ENCODE measurements around the gene ACTN2.

ACTN2 gene

DNA sequence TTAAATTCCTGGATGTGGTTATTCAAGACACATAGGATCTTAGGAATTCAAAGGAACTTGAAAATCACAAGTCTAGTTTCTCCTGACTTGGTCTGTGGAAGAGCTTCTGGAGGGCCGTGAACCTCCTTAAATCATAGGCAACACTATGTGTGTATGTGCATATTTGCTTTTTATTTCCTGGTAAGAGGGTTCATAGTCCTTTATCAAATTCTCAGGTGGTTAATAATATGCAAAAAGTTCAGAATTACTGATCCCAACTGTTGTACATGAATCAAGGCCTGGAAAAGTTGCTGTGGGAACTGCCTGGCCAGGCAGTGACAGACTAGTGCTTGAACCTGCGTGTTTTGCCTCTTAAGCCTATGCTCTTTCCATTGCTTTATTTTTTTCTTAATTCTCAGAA lies 121.7 kb downstream of the ACTN2 start:
- Histone ChIP-seq H3K4me3 (ENCODE audit: insufficient read depth, low read length, poor library complexity, severe bottlenecking) (no peak overlapping the region), H3K36me3 (ENCODE audit: low read length) (peaks cover 22% of the 10 kb centered on the region), H3K27me3 (ENCODE audit: low read length) (no peaks in the 10 kb centered on the region), H3K27ac (ENCODE audit: low read depth, low read length) (no peak overlapping the region), H3K9me3 (ENCODE audit: insufficient read depth, low read length) (no peaks in the 10 kb centered on the region), H3K79me2 (ENCODE audit: insufficient read depth, low read length) (peaks cover 20% of the 10 kb centered on the region), H3K9ac (ENCODE audit: low read length) (no peak overlapping the region), H4K20me1 (ENCODE audit: low read depth, low read length) (no peaks in the 10 kb centered on the region), H3K4me2 (ENCODE audit: low read depth, low read length, poor library complexity, severe bottlenecking) (no peak overlapping the region), H2AFZ (ENCODE audit: low read depth, low read length, severe bottlenecking) (no peak overlapping the region), H3K9me2 (replicated peaks; ENCODE audit: insufficient read depth, low read length) (no peaks in the 10 kb centered on the region), H3F3A (ENCODE audit: insufficient read depth) (no peaks in the 10 kb centered on the region)
- TF ChIP-seq, protein P1, sequence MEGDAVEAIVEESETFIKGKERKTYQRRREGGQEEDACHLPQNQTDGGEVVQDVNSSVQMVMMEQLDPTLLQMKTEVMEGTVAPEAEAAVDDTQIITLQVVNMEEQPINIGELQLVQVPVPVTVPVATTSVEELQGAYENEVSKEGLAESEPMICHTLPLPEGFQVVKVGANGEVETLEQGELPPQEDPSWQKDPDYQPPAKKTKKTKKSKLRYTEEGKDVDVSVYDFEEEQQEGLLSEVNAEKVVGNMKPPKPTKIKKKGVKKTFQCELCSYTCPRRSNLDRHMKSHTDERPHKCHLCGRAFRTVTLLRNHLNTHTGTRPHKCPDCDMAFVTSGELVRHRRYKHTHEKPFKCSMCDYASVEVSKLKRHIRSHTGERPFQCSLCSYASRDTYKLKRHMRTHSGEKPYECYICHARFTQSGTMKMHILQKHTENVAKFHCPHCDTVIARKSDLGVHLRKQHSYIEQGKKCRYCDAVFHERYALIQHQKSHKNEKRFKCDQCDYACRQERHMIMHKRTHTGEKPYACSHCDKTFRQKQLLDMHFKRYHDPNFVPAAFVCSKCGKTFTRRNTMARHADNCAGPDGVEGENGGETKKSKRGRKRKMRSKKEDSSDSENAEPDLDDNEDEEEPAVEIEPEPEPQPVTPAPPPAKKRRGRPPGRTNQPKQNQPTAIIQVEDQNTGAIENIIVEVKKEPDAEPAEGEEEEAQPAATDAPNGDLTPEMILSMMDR (IDR thresholded peaks at IDR 0.05; ENCODE audit: insufficient read depth, low read length, poor library complexity, severe bottlenecking), result no peak
- no peak for TF ChIP-seq EZH2phosphoT487 (conservative IDR thresholded peaks at IDR 0.05; ENCODE audit: low read length)

DNA sequence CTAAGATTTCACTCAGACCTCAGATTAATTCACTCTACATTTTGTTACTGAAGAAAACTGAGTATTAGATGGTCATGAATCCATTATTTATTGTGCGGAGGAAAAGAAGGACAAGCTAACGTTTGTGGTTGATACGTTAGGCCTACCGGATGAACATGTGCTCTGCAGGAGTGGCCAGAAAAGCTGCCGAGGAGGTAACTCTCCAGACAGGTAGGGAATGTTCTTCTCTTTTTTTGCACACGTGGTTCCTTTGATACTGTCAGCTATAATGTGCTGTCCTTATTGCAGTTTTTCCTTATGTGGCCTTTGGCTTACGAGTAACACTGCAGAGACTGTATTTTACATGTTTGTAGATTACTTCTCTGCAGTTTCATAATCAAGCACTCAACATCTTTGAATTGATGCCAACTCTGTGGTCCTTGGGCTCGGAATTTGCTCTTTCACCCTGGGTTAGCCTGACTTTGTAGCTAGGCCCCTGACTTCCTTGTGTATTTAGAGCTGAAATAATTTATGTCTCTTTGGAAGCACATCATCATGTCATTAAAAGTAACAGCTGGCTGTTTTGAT lies 122.3 kb downstream of the ACTN2 start:
- H2AFZ ChIP-seq (ENCODE audit: low read depth, low read length, severe bottlenecking), result no peak overlapping the region
- peaks cover 20% of the 10 kb centered on the region for H3K36me3 ChIP-seq (ENCODE audit: low read length)
- H3K9me3 ChIP-seq (ENCODE audit: insufficient read depth, low read length), result no peaks in the 10 kb centered on the region
- TF ChIP-seq EZH2phosphoT487 (conservative IDR thresholded peaks at IDR 0.05; ENCODE audit: low read length), result no peak
- TF ChIP-seq, protein P1 (IDR thresholded peaks at IDR 0.05; ENCODE audit: insufficient read depth, low read length, poor library complexity, severe bottlenecking), result no peak
- no peaks in the 10 kb centered on the region for H3K9me2 ChIP-seq (replicated peaks; ENCODE audit: insufficient read depth, low read length)
- H3K9ac ChIP-seq (ENCODE audit: low read length), result no peak overlapping the region
- no peaks in the 10 kb centered on the region for H3F3A ChIP-seq (ENCODE audit: insufficient read depth)
- H3K4me3 ChIP-seq (ENCODE audit: insufficient read depth, low read length, poor library complexity, severe bottlenecking), result no peak overlapping the region
- H3K27me3 ChIP-seq (ENCODE audit: low read length), result no peaks in the 10 kb centered on the region
- peaks cover 14% of the 10 kb centered on the region for H3K79me2 ChIP-seq (ENCODE audit: insufficient read depth, low read length)
- no peak overlapping the region for H3K4me2 ChIP-seq (ENCODE audit: low read depth, low read length, poor library complexity, severe bottlenecking)
- no peaks in the 10 kb centered on the region for H4K20me1 ChIP-seq (ENCODE audit: low read depth, low read length)
- no peak overlapping the region for H3K27ac ChIP-seq (ENCODE audit: low read depth, low read length)

DNA sequence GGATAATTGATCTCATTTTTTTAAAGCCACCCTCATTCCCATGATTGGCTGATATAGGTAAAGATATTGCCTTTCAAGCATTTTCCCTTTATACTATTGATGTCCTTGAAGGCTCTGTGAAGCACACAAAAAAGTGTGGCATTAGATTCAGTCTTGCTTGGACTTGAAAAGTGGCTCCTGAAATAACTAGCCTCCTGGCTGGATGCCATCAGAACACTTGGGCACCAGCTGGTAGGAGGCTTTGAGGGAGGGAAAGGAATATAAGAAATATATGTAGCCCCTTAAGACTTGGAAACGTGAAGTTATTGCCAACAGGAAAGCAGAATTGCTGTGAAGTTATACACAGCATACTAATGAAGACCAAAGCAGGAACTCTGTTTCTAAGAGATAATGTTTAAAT lies 122.8 kb downstream of the ACTN2 start:
- Histone ChIP-seq H3K9ac (ENCODE audit: low read length) (no peak overlapping the region), H2AFZ (ENCODE audit: low read depth, low read length, severe bottlenecking) (no peak overlapping the region), H3K9me2 (replicated peaks; ENCODE audit: insufficient read depth, low read length) (no peaks in the 10 kb centered on the region), H3K27me3 (ENCODE audit: low read length) (no peaks in the 10 kb centered on the region), H3K79me2 (ENCODE audit: insufficient read depth, low read length) (peaks cover 9% of the 10 kb centered on the region), H3K27ac (ENCODE audit: low read depth, low read length) (no peak overlapping the region), H4K20me1 (ENCODE audit: low read depth, low read length) (no peaks in the 10 kb centered on the region), H3K9me3 (ENCODE audit: insufficient read depth, low read length) (no peaks in the 10 kb centered on the region), H3K4me2 (ENCODE audit: low read depth, low read length, poor library complexity, severe bottlenecking) (no peak overlapping the region), H3K4me3 (ENCODE audit: insufficient read depth, low read length, poor library complexity, severe bottlenecking) (no peak overlapping the region), H3K36me3 (ENCODE audit: low read length) (peaks cover 25% of the 10 kb centered on the region), H3F3A (ENCODE audit: insufficient read depth) (no peaks in the 10 kb centered on the region)
- TF ChIP-seq, protein P1 (IDR thresholded peaks at IDR 0.05; ENCODE audit: insufficient read depth, low read length, poor library complexity, severe bottlenecking), result no peak
- TF ChIP-seq EZH2phosphoT487 (conservative IDR thresholded peaks at IDR 0.05; ENCODE audit: low read length), result no peak
